ENCODE measurements around the gene INAVA. TPM values are rescaled to one million over a fixed set of nuclear protein-coding genes. Genes with fewer than 3 reads are reported as not detected.

Gene INAVA
- total RNA-seq, 4 donors from 2014 or later, result 0.09 to 0.95 (median 0.12) TPM; not detected in 1

GRCh38 chr1:200916681-200917080 is 22.0 kb downstream of the INAVA start:
- DNase-seq (ENCODE audit: low spot score) (no peak), ATAC-seq (ENCODE audit: low FRiP score) (no peak)
- TF ChIP-seq, protein P1, sequence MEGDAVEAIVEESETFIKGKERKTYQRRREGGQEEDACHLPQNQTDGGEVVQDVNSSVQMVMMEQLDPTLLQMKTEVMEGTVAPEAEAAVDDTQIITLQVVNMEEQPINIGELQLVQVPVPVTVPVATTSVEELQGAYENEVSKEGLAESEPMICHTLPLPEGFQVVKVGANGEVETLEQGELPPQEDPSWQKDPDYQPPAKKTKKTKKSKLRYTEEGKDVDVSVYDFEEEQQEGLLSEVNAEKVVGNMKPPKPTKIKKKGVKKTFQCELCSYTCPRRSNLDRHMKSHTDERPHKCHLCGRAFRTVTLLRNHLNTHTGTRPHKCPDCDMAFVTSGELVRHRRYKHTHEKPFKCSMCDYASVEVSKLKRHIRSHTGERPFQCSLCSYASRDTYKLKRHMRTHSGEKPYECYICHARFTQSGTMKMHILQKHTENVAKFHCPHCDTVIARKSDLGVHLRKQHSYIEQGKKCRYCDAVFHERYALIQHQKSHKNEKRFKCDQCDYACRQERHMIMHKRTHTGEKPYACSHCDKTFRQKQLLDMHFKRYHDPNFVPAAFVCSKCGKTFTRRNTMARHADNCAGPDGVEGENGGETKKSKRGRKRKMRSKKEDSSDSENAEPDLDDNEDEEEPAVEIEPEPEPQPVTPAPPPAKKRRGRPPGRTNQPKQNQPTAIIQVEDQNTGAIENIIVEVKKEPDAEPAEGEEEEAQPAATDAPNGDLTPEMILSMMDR (IDR thresholded peaks at IDR 0.05), result no peak

DNA sequence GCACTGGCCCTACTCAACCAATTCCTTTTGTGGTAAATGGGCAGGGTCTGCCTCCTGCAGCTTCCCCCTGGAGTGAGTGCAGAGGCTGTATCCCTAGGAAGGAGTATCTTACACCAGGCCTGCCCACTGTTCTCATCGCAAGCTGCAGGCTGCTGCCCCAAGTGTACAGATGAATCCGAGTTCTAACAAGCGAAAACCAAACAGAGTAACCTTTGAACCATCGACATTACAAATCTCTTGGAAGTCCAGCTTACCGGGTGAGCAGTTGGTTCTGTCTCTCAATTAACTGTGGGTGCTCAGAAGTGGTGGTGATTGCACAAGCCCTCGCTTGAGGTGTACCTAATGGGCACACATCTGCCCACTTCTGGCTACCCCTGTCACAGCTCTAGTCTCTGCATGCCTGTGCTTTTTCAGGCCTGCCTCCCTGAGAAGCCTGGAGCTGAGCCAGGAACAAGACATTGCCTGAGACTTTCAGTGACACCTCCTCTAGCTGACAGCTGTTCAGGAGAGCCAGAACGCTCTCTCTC is 22.7 kb downstream of the INAVA start:
- ATAC-seq (ENCODE audit: low FRiP score), result no peak
- TF ChIP-seq, protein P1 (IDR thresholded peaks at IDR 0.05), result no peak
- DNase-seq (ENCODE audit: low spot score), result no peak

- DNase-seq (ENCODE audit: low spot score), result no peak
- ATAC-seq (ENCODE audit: low FRiP score), result no peak
- TF ChIP-seq, protein P1 (IDR thresholded peaks at IDR 0.05), result no peak
These were observed 23.3 kb downstream of the INAVA start for GRCh38 chr1:200918006-200918405.

DNA sequence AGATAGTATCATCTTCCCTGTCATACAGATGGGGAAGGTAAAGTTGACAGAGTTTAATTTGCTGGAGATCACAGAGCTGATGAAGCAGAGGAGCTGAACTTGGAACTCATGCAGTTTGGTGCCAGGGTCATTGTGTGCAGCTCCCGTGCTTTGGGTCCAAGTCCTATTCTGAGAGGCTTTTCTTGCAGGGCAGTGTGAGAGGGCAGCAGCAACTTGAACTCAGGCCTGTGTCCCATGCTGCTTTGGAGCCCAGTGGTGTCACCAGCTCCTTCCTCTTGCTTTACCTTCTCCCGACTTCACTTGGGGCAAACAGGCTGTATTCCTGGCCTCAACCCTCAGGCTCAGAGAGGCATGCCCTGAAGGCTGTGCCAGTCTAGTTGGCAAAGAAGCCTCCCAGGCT is 24.7 kb downstream of the INAVA start:
- DNase-seq (ENCODE audit: low spot score) (no peak), ATAC-seq (ENCODE audit: low FRiP score) (no peak)
- TF ChIP-seq, protein P1 (IDR thresholded peaks at IDR 0.05), result no peak

GRCh38 chr1:200921571-200922110 is 26.9 kb downstream of the INAVA start:
- TF ChIP-seq, protein P1 (IDR thresholded peaks at IDR 0.05), result no peak
- no peak for DNase-seq (ENCODE audit: low spot score)
- no peak for ATAC-seq (ENCODE audit: low FRiP score)

GRCh38 chr1:200922406-200922805 is 27.7 kb downstream of the INAVA start:
- TF ChIP-seq, protein P1 (IDR thresholded peaks at IDR 0.05), result no peak
- DNase-seq (ENCODE audit: low spot score) (no peak), ATAC-seq (ENCODE audit: low FRiP score) (no peak)

DNA sequence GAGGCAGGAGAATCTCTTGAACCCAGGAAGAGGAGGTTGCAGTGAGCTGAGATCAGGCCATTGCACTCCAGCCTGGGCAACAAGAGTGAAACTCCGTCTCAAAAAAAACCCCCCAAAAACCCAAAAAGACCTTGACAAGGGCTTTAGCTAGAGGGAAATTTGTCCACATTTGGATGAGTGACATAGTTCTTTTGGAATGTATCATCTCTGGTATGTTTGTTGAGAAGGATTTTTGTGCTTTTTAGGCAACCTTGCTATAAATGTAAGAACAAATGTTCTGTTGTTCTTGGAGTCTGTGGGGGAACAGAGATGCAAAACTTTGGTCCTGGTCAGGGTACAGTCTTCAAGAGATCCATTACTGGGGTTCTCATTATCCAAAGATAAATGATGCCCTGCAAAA is 28.9 kb downstream of the INAVA start:
- DNase-seq (ENCODE audit: low spot score), result no peak
- TF ChIP-seq, protein P1 (IDR thresholded peaks at IDR 0.05), result no peak
- no peak for ATAC-seq (ENCODE audit: low FRiP score)
